H54 (cell line): ENCODE measurements around the gene ZNF410.
"Not testable (repeated sequence)": the region's sequence is repeated elsewhere in the genome, so short reads cannot be mapped to it uniquely, and the experiment has no call there.

Source experiments
- DNase-seq: peaks from one replicate; pipeline ENCODE4 v3.0.0; 2011; ENCODE audit warnings: low spot score, mixed read lengths; ENCODE audit not compliant: insufficient read length
- FAIRE-seq: peaks from 3 replicates; lab custom pipeline; 2011; peaks lifted over from hg19 to GRCh38; lab: Jason Lieb, UNC
- POLR2A ChIP-seq: IDR thresholded peaks from 2 replicates; pipeline ENCODE4 v1.6.1; 2011; ENCODE audit warnings: low read depth, mild to moderate bottlenecking, low read length

Gene ZNF410

GRCh38 chr14:73903028-73903427, 16.4 kb downstream of the ZNF410 start:
- no peak for DNase-seq
- no peak for FAIRE-seq
- no peak for TF ChIP-seq POLR2A

- FAIRE-seq (no peak), DNase-seq (no peak)
Measured at GRCh38 chr14:73909681-73910080, 23.0 kb downstream of the ZNF410 start.

GRCh38 chr14:73913256-73913655, 26.6 kb downstream of the ZNF410 start:
- FAIRE-seq (no peak), DNase-seq (no peak)
- no peak for TF ChIP-seq POLR2A

More at GRCh38 chr14:73909681-73910080, 23.0 kb downstream of the ZNF410 start:
- no peak for TF ChIP-seq POLR2A

GRCh38 chr14:73916324-73916723, 29.7 kb downstream of the ZNF410 start:
- FAIRE-seq (no peak), DNase-seq (no peak)
- no peak for TF ChIP-seq POLR2A

GRCh38 chr14:73919457-73919856, 32.8 kb downstream of the ZNF410 start:
- not testable (repeated sequence) for FAIRE-seq, DNase-seq

- no peak for FAIRE-seq
- DNase-seq = no peak
- TF ChIP-seq POLR2A = no peak
Measured at GRCh38 chr14:73924337-73924736, 37.7 kb downstream of the ZNF410 start.

- FAIRE-seq (no peak), DNase-seq (no peak)
- TF ChIP-seq POLR2A = no peak
Measured at GRCh38 chr14:73935666-73936065, 49.0 kb downstream of the ZNF410 start.

GRCh38 chr14:73936548-73936947, 49.9 kb downstream of the ZNF410 start:
- no peak for TF ChIP-seq POLR2A
- DNase-seq (no peak), FAIRE-seq (no peak)

GRCh38 chr14:73937012-73937411, 50.4 kb downstream of the ZNF410 start:
- FAIRE-seq = no peak

GRCh38 chr14:73942180-73942579, 55.5 kb downstream of the ZNF410 start:
- no peak for TF ChIP-seq POLR2A
- FAIRE-seq = no peak
- DNase-seq = no peak

More at GRCh38 chr14:73937012-73937411, 50.4 kb downstream of the ZNF410 start:
- no peak for DNase-seq
- TF ChIP-seq POLR2A = no peak

- DNase-seq (no peak), FAIRE-seq (no peak)
- TF ChIP-seq POLR2A = no peak
Measured at GRCh38 chr14:73943083-73943482, 56.4 kb downstream of the ZNF410 start.

- DNase-seq (no peak), FAIRE-seq (no peak)
- TF ChIP-seq POLR2A = no peak
Measured at GRCh38 chr14:73944432-73945158, 57.9 kb downstream of the ZNF410 start.

GRCh38 chr14:73945159-73945670, 58.6 kb downstream of the ZNF410 start:
- FAIRE-seq (no peak), DNase-seq (no peak)
- TF ChIP-seq POLR2A = no peak

GRCh38 chr14:73949752-73950734, 63.4 kb downstream of the ZNF410 start, which contains the start of the genes COQ6 and FAM161B:
TSS of gene COQ6 (plus strand) at chr14:73950302. CDS start at chr14:73950333, 31 bp downstream.
TSS of gene FAM161B (minus strand) at chr14:73950094. CDS start at chr14:73950026, 68 bp downstream.
- FAIRE-seq = peak; percentile 81
- peak; percentile 78 for DNase-seq
- peak; percentile 66 for TF ChIP-seq POLR2A
